CD4-positive, alpha-beta memory T cell (primary cell): Measurements from ENCODE around the gene STIMATE. TPM values are rescaled to one million over a fixed set of nuclear protein-coding genes. Genes with fewer than 3 reads are reported as not detected.

Experiments
- CTCF ChIA-PET: fragments of 350-600 bp; sonication (Branson Sonifier 250); formaldehyde crosslinking; loops from one replicate; lab custom pipeline; 2021; ENCODE audit warnings: inconsistent platforms; ENCODE audit not compliant: partially characterized antibody; lab: Charles Lee
- POLR2A ChIA-PET: fragments of 350-600 bp; sonication (Branson Sonifier 250); formaldehyde crosslinking; loops from one replicate; lab custom pipeline; 2021; ENCODE audit not compliant: partially characterized antibody; lab: Charles Lee
- DNase-seq, 5 donors: peaks; one replicate each; pipeline versions ENCODE4 v3.0.0 to v3.0.0-alpha.2; 2020 to 2022; ENCODE audit warnings: mixed read lengths in 1 of 5
- H3K27ac ChIP-seq: one replicate; pipeline ENCODE4 v1.7.0; 2013; ENCODE audit warnings: low read depth, low read length
- H3K27me3 ChIP-seq: 2 replicates; pipeline ENCODE4 v1.7.0; 2013; ENCODE audit warnings: mild to moderate bottlenecking, low read length, moderate library complexity; ENCODE audit not compliant: insufficient read depth
- H3K36me3 ChIP-seq: 2 replicates; pipeline ENCODE4 v1.7.0; 2013; ENCODE audit warnings: mild to moderate bottlenecking, low read length, moderate library complexity; ENCODE audit not compliant: insufficient read depth
- H3K4me1 ChIP-seq: 2 replicates; pipeline ENCODE4 v1.7.0; 2013; ENCODE audit warnings: mild to moderate bottlenecking, low read length, moderate library complexity; ENCODE audit not compliant: insufficient read depth
- H3K4me3 ChIP-seq, 2 donors: one replicate each; pipeline ENCODE4 v1.7.0; 2013; ENCODE audit warnings: low read length in 2 of 2, mild to moderate bottlenecking in 1 of 2
- H3K9me3 ChIP-seq, 2 donors: one replicate each; pipeline ENCODE4 v1.7.0; 2013; ENCODE audit warnings: low read length in 2 of 2, control low read depth in 1 of 2; ENCODE audit not compliant: control insufficient read depth in 1 of 2
- H3K27ac Mint-ChIP-seq, 7 donors: one replicate each; pipeline ENCODE4 v1.8.0; 2020 to 2021; ENCODE audit warnings: mixed read lengths in 7 of 7, mild to moderate bottlenecking in 6 of 7, inconsistent platforms in 3 of 7, moderate library complexity in 3 of 7
- H3K27me3 Mint-ChIP-seq, 2 donors: one replicate each; pipeline ENCODE4 v1.8.0; 2020 to 2021; ENCODE audit warnings: mixed read lengths in 2 of 2
- H3K36me3 Mint-ChIP-seq, 2 donors: one replicate each; pipeline ENCODE4 v1.8.0; 2020 to 2021; ENCODE audit warnings: mixed read lengths in 2 of 2, inconsistent platforms in 1 of 2, mild to moderate bottlenecking in 1 of 2
- H3K4me1 Mint-ChIP-seq, 4 donors: one replicate each; pipeline ENCODE4 v1.8.0; 2020 to 2021; ENCODE audit warnings: mixed read lengths in 4 of 4, mild to moderate bottlenecking in 1 of 4
- H3K4me3 Mint-ChIP-seq, 8 donors: one replicate each; pipeline ENCODE4 v1.8.0; 2020 to 2021; ENCODE audit warnings: mixed read lengths in 8 of 8, mild to moderate bottlenecking in 7 of 8, moderate library complexity in 6 of 8, inconsistent platforms in 3 of 8
- H3K9me3 Mint-ChIP-seq, 8 donors: one replicate each; pipeline ENCODE4 v1.8.0; 2020 to 2021; ENCODE audit warnings: mixed read lengths in 8 of 8, mild to moderate bottlenecking in 5 of 8, inconsistent platforms in 3 of 8, moderate library complexity in 1 of 8
- intact Hi-C: fragments of 100-400 bp; cut with micrococcal nuclease; formaldehyde crosslinking; loops from one replicate; pipeline ENCODE4 v1.15.1; 2023
- polyA plus RNA-seq, 2 donors: library from polyadenylated mRNA; unstranded; fragments of 300-500 nt; fragmentation: Illumina TruSeq; gene quantifications; one replicate each; pipeline ENCODE4 v1.2.3, GENCODE V29; 2021
- total RNA-seq, 2 experiments: library from RNA; stranded (reverse); gene quantifications; one replicate each; pipeline ENCODE4 v1.2.3, GENCODE V29; 2021

The STIMATE gene
- total and polyA plus RNA-seq, 4 experiments from 2014 or later = 7.7 to 58.6 (median 32.0) TPM

DNA sequence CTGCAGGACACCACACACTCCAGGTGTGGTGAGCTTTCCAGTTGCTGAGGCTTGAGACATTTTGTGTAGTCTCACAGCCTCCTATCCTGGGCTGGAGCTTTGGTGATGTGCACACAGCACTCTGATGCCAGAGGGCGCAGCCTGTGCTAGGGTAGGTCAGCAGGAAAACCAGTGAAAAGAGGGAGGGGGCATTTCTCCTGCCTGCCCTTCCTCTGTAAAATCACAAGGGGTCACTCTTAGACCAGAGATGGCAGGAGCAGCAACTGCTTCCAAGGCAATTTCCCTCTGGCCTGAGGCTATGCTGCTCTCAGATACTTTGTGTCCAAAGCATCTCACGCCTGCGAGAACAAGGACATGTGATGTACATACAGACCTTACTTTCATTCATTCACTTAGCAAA, 46.0 kb downstream of the STIMATE start:
- Mint-ChIP-seq H3K4me1 (no peaks in the 10 kb centered on the region), H3K27ac (no peak overlapping the region), H3K4me3 (no peak overlapping the region), H3K9me3 (no peaks in the 10 kb centered on the region), H3K27me3 (no peaks in the 10 kb centered on the region), H3K36me3 (peaks cover 32 to 62% of the 10 kb centered on the region in 2 donors)
- H3K4me3 ChIP-seq = no peak overlapping the region
- H3K27ac ChIP-seq = no peak overlapping the region
- no peaks in the 10 kb centered on the region for H3K27me3 ChIP-seq
- H3K36me3 ChIP-seq = peaks cover 41% of the 10 kb centered on the region
- intact Hi-C loops = loop anchor here (1.0 kb wide), 1 partner anchor 221 kb away; no protein-coding TSS in a partner anchor
- no peaks in the 10 kb centered on the region for H3K9me3 ChIP-seq
- CTCF ChIA-PET = interaction anchor here (0.6 to 2.0 kb wide), 5 partner anchors 42 to 228 kb away, joined by 3 to 6 read pairs (median 3); no protein-coding TSS in a partner anchor
- POLR2A ChIA-PET = interaction anchor here (0.5 kb wide), 1 partner anchor 260 kb away, joined by 4 read pairs; no protein-coding TSS in a partner anchor
- peak in 4 of 5 donors; percentile 20 to 27 (median 23) for DNase-seq
- H3K4me1 ChIP-seq = no peaks in the 10 kb centered on the region

DNA sequence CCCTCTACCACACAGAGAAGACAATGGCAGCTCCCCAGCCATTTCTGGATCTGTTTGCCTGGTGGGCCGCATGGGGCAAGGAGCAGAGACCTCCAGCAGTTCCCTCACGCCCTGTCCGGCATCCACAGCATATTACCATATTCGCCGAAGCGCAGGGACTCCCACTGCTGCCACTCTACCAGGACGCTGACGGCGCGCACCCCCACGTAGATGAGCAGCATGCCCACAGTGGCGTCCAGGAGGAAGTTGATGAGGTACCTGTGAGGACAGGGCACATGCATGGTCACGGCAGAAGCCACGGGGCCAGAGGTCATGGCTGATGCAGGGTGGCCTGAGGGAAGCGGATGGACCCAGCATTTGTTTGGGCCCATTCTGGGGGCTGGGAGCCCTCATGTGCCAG, 47.7 kb downstream of the STIMATE start:
- Mint-ChIP-seq H3K4me3 (no peak overlapping the region), H3K9me3 (no peaks in the 10 kb centered on the region), H3K4me1 (no peaks in the 10 kb centered on the region), H3K36me3 (peaks cover 28 to 51% of the 10 kb centered on the region in 2 donors), H3K27ac (no peak overlapping the region), H3K27me3 (no peaks in the 10 kb centered on the region)
- Histone ChIP-seq H3K4me3 (no peak overlapping the region), H3K27ac (no peak overlapping the region), H3K4me1 (no peaks in the 10 kb centered on the region), H3K9me3 (no peaks in the 10 kb centered on the region), H3K27me3 (no peaks in the 10 kb centered on the region), H3K36me3 (peaks cover 41% of the 10 kb centered on the region)
- intact Hi-C loops = loop anchor here (5.0 kb wide), 1 partner anchor 43 kb away; no protein-coding TSS in a partner anchor
- DNase-seq = no peak
- ChIA-PET CTCF (interaction anchor here (1.2 to 2.0 kb wide), 2 partner anchors 13 to 85 kb away, joined by 3 to 5 read pairs; no protein-coding TSS in a partner anchor), POLR2A (no interaction called here)

DNA sequence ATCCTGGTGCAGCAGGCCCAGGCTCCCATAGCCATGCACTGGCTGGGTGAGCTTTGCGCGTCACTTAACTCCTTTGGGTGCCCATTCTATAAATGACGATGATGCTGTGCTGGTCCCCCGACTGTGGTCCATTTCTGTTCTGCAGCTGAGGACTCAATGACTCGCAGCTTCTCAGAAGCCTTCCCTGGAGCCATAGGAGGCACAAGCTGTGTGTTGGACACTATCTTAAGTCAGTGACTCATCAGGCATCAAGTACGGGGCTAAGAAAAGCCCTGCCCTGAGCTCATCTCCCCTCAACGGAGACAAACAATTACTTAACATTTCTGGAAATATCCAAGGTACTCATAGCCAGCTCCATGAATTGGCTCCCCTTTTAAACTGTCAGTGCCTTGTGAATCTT, 48.7 kb downstream of the STIMATE start:
- H3K27me3 Mint-ChIP-seq = no peaks in the 10 kb centered on the region
- ChIA-PET CTCF (interaction anchor here (0.7 to 1.5 kb wide), 3 partner anchors 10 to 45 kb away, joined by 3 to 5 read pairs (median 3); partner anchors contain the start of gene MUSTN1), POLR2A (no interaction called here)
- no peaks in the 10 kb centered on the region for H3K9me3 ChIP-seq
- H3K27me3 ChIP-seq = no peaks in the 10 kb centered on the region
- peaks cover 32 to 54% of the 10 kb centered on the region in 2 donors for H3K36me3 Mint-ChIP-seq
- H3K27ac Mint-ChIP-seq = no peak overlapping the region
- intact Hi-C loops = loop anchor here (5.0 kb wide), 1 partner anchor 44 kb away; no protein-coding TSS in a partner anchor
- peaks cover 43% of the 10 kb centered on the region for H3K36me3 ChIP-seq
- no peak overlapping the region for H3K27ac ChIP-seq
- H3K9me3 Mint-ChIP-seq = no peaks in the 10 kb centered on the region
- no peak overlapping the region for H3K4me3 Mint-ChIP-seq
- peaks cover 0 to 1% (median 0%) of the 10 kb centered on the region in 4 donors for H3K4me1 Mint-ChIP-seq
- H3K4me1 ChIP-seq = no peaks in the 10 kb centered on the region
- no peak overlapping the region for H3K4me3 ChIP-seq
- no peak for DNase-seq

DNA sequence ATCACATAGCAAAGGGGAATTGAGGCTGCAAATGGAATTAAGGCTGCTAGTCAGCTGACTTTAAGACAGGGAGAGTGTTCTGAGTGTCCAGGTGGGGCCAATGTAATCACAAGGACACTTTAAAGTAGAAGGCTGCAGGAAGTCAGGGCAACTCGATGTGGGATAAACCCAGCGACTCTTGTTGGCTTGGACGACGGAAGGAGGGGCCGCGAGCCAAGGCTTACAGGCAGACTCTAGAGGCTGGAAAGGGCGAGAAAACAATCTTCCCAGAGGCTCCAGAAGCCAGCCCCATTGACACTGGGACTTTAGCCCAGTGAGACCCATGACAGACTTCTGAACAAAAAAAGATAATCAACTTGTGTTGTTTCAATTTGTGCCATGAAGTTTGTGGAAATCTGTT, 49.6 kb downstream of the STIMATE start:
- Mint-ChIP-seq H3K27ac (no peak overlapping the region), H3K36me3 (peaks cover 34 to 52% of the 10 kb centered on the region in 2 donors), H3K9me3 (no peaks in the 10 kb centered on the region), H3K4me1 (peaks cover 0 to 1% (median 0%) of the 10 kb centered on the region in 4 donors), H3K4me3 (no peak overlapping the region), H3K27me3 (no peaks in the 10 kb centered on the region)
- CTCF ChIA-PET = interaction anchor here (1.1 to 1.5 kb wide), 3 partner anchors 9 to 110 kb away, joined by 3 to 5 read pairs (median 3); partner anchors contain the start of gene MUSTN1
- Histone ChIP-seq H3K27ac (no peak overlapping the region), H3K4me3 (no peak overlapping the region), H3K9me3 (no peaks in the 10 kb centered on the region), H3K4me1 (no peaks in the 10 kb centered on the region), H3K27me3 (no peaks in the 10 kb centered on the region), H3K36me3 (peaks cover 52% of the 10 kb centered on the region)
- DNase-seq = no peak
- intact Hi-C loops = loop anchor here (5.0 kb wide), 1 partner anchor 45 kb away; no protein-coding TSS in a partner anchor
- POLR2A ChIA-PET = no interaction called here

DNA sequence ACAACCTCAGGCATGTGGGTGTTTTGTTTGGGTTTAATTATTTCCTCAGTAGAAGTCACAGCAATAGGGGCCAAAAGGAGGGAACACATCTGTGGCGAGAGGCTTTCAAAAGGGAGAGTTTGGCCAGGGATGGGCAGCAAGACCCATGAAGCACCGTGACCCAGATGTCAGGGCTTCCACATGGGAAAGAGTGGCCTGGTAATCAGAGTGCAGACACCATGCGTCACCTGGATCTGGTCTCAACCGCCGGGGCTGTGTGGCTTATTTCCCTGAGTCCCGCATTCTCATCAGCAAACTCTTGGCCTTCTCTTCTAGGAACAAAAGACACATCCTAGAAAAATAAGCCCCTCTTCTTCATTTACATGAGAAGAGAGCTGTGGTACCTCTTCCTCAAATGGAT, 50.1 kb downstream of the STIMATE start:
- peaks cover 33 to 53% of the 10 kb centered on the region in 2 donors for H3K36me3 Mint-ChIP-seq
- DNase-seq = no peak
- POLR2A ChIA-PET = no interaction called here
- no peak overlapping the region for H3K27ac ChIP-seq
- no peaks in the 10 kb centered on the region for H3K9me3 ChIP-seq
- peaks cover 0 to 1% (median 0%) of the 10 kb centered on the region in 4 donors for H3K4me1 Mint-ChIP-seq
- peaks cover 51% of the 10 kb centered on the region for H3K36me3 ChIP-seq
- H3K4me1 ChIP-seq = no peaks in the 10 kb centered on the region
- peak overlapping the region in 1 of 7 donors; percentile 29 for H3K27ac Mint-ChIP-seq
- intact Hi-C loops = loop anchor here (5.0 kb wide), 1 partner anchor 45 kb away; no protein-coding TSS in a partner anchor
- CTCF ChIA-PET = interaction anchor here (1.1 kb wide), 1 partner anchor 109 kb away, joined by 3 read pairs; no protein-coding TSS in a partner anchor
- no peaks in the 10 kb centered on the region for H3K9me3 Mint-ChIP-seq
- no peak overlapping the region for H3K4me3 ChIP-seq
- no peak overlapping the region for H3K4me3 Mint-ChIP-seq
- H3K27me3 Mint-ChIP-seq = no peaks in the 10 kb centered on the region
- H3K27me3 ChIP-seq = no peaks in the 10 kb centered on the region

DNA sequence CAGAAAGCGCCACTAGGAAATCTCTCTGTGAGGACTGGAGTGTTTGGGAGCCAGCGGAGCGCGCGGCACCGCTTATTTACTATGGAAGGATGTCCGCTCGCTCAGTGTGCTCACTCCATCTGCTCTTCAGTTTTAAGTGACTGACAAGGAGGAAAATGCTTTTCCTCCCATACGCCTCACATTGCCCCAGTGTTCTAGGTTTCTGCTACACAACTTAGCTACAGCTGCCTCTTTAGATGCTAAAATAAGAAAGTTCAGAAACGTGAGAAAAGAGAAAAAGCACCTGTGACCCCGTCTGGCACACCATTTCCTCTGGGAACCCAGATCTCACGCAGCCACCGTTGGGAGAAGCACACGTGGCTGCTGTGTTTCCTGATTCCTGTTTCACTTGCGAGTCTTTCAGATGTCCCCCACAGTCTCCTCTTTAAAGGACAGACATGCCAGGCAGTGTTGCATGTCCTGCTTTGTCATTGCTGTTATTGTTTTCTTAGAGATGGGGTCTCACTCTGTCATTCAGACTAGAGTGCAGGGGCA, 50.8 kb downstream of the STIMATE start:
- Histone ChIP-seq H3K27ac (no peak overlapping the region), H3K4me3 (no peak overlapping the region), H3K9me3 (no peaks in the 10 kb centered on the region), H3K4me1 (no peaks in the 10 kb centered on the region), H3K27me3 (no peaks in the 10 kb centered on the region), H3K36me3 (peaks cover 49% of the 10 kb centered on the region)
- Mint-ChIP-seq H3K4me1 (peaks cover 0 to 4% (median under 1%) of the 10 kb centered on the region in 4 donors), H3K4me3 (no peak overlapping the region), H3K9me3 (no peaks in the 10 kb centered on the region), H3K36me3 (peaks cover 33 to 53% of the 10 kb centered on the region in 2 donors), H3K27ac (no peak overlapping the region), H3K27me3 (no peaks in the 10 kb centered on the region)
- DNase-seq = no peak
- ChIA-PET POLR2A (no interaction called here), CTCF (interaction anchor here (1.2 to 2.5 kb wide), 2 partner anchors 47 to 89 kb away, joined by 4 to 16 read pairs; no protein-coding TSS in a partner anchor)
- intact Hi-C loops = loop anchor here (5.0 kb wide), 1 partner anchor 46 kb away; no protein-coding TSS in a partner anchor
